ENCODE data around the gene NDST1.

Gene NDST1

DNA sequence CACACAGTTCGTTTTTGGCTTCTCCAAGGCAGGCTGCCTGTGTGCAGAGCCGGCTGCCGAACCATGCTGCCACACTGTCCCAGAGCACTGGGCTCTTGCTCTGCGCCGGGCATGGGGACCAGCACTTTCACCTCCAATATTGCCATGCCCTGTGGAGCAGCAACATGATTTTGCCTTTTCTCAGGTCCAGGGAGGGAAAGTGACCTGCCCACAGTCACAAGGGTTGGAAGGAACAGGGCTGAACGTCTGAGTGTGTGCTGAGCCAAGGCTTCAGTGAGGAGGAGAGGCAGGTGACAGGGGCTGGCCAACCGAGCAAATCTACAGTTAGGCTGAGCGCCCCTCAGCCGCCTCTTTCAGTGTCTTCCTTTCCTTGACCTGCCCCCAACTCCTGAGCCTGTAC lies 98.5 kb downstream of the NDST1 start:
- no peak for DNase-seq (ENCODE audit: low read depth in 3 of 3)

DNA sequence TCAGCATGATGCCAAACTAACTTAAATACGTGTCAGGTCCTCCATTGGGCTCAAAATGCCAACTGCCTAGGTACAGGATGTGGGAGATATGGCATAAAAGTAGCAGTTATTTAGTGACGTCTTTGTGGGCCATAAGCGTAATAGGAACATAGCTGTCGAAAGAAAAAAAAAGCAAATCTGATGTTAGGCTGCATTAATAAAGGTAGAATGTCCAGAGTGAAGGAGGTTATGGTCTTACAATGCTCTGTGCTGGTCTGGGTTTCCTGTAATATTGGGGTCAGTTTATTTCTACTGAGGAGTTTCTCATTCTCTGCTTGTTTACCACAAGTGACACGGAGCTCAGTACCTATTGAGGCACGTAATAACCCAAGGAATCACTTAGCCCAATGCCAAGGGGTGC lies 99.2 kb downstream of the NDST1 start:
- no peak for DNase-seq (ENCODE audit: low read depth in 3 of 3)
